ENCODE measurements around the gene ENOPH1. TPM values are rescaled to one million over a fixed set of nuclear protein-coding genes. Genes with fewer than 3 reads are reported as not detected.

The ENOPH1 gene
- polyA plus RNA-seq, 1 donor (not counting 4 experiments of a cell fraction or from before 2014, with no cell fraction given) = 29.4 TPM

- Histone ChIP-seq H3K27ac (ENCODE audit: control insufficient read depth, insufficient read depth, low read length) (no peak overlapping the region), H3K4me3 (ENCODE audit: control insufficient read depth in 2 of 3, extremely low read depth in 1 of 3, insufficient read depth in 2 of 3, low read depth in 1 of 3, low read length in 3 of 3) (no peak overlapping the region), H3K27me3 (ENCODE audit: control insufficient read depth, extremely low read depth, insufficient read depth, low read length) (no peaks in the 10 kb centered on the region), H3K9ac (ENCODE audit: control insufficient read depth, extremely low read depth, insufficient read depth, low read length) (no peak overlapping the region), H3K9me1 (ENCODE audit: control insufficient read depth, extremely low read depth, insufficient read depth, low read length) (no peaks in the 10 kb centered on the region), H3K36me3 (ENCODE audit: control insufficient read depth in 2 of 2, extremely low read depth in 1 of 2, insufficient read depth in 2 of 2, low read length in 2 of 2) (no peaks in the 10 kb centered on the region), H3K4me1 (ENCODE audit: control insufficient read depth, extremely low read depth, insufficient read depth, low read length) (no peaks in the 10 kb centered on the region), H3K79me2 (ENCODE audit: control insufficient read depth, insufficient read depth, low read length) (no peaks in the 10 kb centered on the region), H4K20me1 (ENCODE audit: control insufficient read depth, extremely low read depth, insufficient read depth, low read length) (no peaks in the 10 kb centered on the region), H2AFZ (ENCODE audit: control insufficient read depth, low read length) (no peak overlapping the region), H3K4me2 (ENCODE audit: control insufficient read depth, extremely low read depth, insufficient read depth, low read depth, low read length) (no peak overlapping the region), H3K9me3 (ENCODE audit: control insufficient read depth, low read depth, low read length) (no peaks in the 10 kb centered on the region)
- dilution Hi-C loops (cut with MboI; ENCODE audit: extremely low pct_ligation_motif_present, low sequenced_read_pairs) = no loop called here
- DNase-seq (ENCODE audit: low read depth, low spot score) (no peak), FAIRE-seq (no peak)
- no peak for TF ChIP-seq CTCF (optimal IDR thresholded peaks at IDR 0.05 in 1 of 3, IDR thresholded peaks at IDR 0.05 in 1 of 3, conservative IDR thresholded peaks at IDR 0.05 in 1 of 3; ENCODE audit: extremely low read depth in 1 of 3, insufficient read depth in 2 of 3, low read length in 3 of 3)
- TF ChIP-seq EZH2 (IDR thresholded peaks at IDR 0.05; ENCODE audit: low read length) = no peak
Measured at GRCh38 chr4:82508011-82508410, 77.6 kb downstream of the ENOPH1 start.

- H3K9ac ChIP-seq (ENCODE audit: control insufficient read depth, extremely low read depth, insufficient read depth, low read length) = no peak overlapping the region
- H3K36me3 ChIP-seq (ENCODE audit: control insufficient read depth in 2 of 2, extremely low read depth in 1 of 2, insufficient read depth in 2 of 2, low read length in 2 of 2) = no peaks in the 10 kb centered on the region
- no peaks in the 10 kb centered on the region for H3K9me3 ChIP-seq (ENCODE audit: control insufficient read depth, low read depth, low read length)
- H3K9me1 ChIP-seq (ENCODE audit: control insufficient read depth, extremely low read depth, insufficient read depth, low read length) = no peaks in the 10 kb centered on the region
- TF ChIP-seq EZH2 (IDR thresholded peaks at IDR 0.05; ENCODE audit: low read length) (no peak), CTCF (optimal IDR thresholded peaks at IDR 0.05 in 1 of 3, IDR thresholded peaks at IDR 0.05 in 1 of 3, conservative IDR thresholded peaks at IDR 0.05 in 1 of 3; ENCODE audit: extremely low read depth in 1 of 3, insufficient read depth in 2 of 3, low read length in 3 of 3) (no peak)
- dilution Hi-C loops (cut with MboI; ENCODE audit: extremely low pct_ligation_motif_present, low sequenced_read_pairs) = no loop called here
- no peaks in the 10 kb centered on the region for H4K20me1 ChIP-seq (ENCODE audit: control insufficient read depth, extremely low read depth, insufficient read depth, low read length)
- DNase-seq (ENCODE audit: low read depth, low spot score) (no peak), FAIRE-seq (no peak)
- no peak overlapping the region for H3K4me2 ChIP-seq (ENCODE audit: control insufficient read depth, extremely low read depth, insufficient read depth, low read depth, low read length)
- H3K79me2 ChIP-seq (ENCODE audit: control insufficient read depth, insufficient read depth, low read length) = no peaks in the 10 kb centered on the region
- H3K4me1 ChIP-seq (ENCODE audit: control insufficient read depth, extremely low read depth, insufficient read depth, low read length) = no peaks in the 10 kb centered on the region
- no peak overlapping the region for H3K4me3 ChIP-seq (ENCODE audit: control insufficient read depth in 2 of 3, extremely low read depth in 1 of 3, insufficient read depth in 2 of 3, low read depth in 1 of 3, low read length in 3 of 3)
- no peaks in the 10 kb centered on the region for H3K27me3 ChIP-seq (ENCODE audit: control insufficient read depth, extremely low read depth, insufficient read depth, low read length)
- no peak overlapping the region for H3K27ac ChIP-seq (ENCODE audit: control insufficient read depth, insufficient read depth, low read length)
- H2AFZ ChIP-seq (ENCODE audit: control insufficient read depth, low read length) = no peak overlapping the region
Measured at GRCh38 chr4:82508806-82509428, 78.5 kb downstream of the ENOPH1 start.
